BLaER1 (cell line): ENCODE data around the gene MRPL2.

Experiments
- H3K27ac ChIP-seq: shearing (Covaris generic); formaldehyde crosslinking; 2 replicates; pipeline ENCODE4 v1.8.1; 2022
- H3K27me3 ChIP-seq: shearing (Covaris generic); formaldehyde crosslinking; 2 replicates; pipeline ENCODE4 v1.8.1; 2022
- H3K36me3 ChIP-seq: shearing (Covaris generic); formaldehyde crosslinking; 2 replicates; pipeline ENCODE4 v1.8.1; 2022
- H3K4me1 ChIP-seq: shearing (Covaris generic); formaldehyde crosslinking; 2 replicates; pipeline ENCODE4 v1.8.1; 2022
- H3K4me2 ChIP-seq: shearing (Covaris generic); formaldehyde crosslinking; 2 replicates; pipeline ENCODE4 v1.8.1; 2022
- H3K4me3 ChIP-seq: shearing (Covaris generic); formaldehyde crosslinking; 2 replicates; pipeline ENCODE4 v1.8.1; 2022
- H3K9ac ChIP-seq: shearing (Covaris generic); formaldehyde crosslinking; 2 replicates; pipeline ENCODE4 v1.8.1; 2022
- H3K9me3 ChIP-seq: shearing (Covaris generic); formaldehyde crosslinking; 2 replicates; pipeline ENCODE4 v1.8.1; 2022
- H4K20me1 ChIP-seq: shearing (Covaris generic); formaldehyde crosslinking; 2 replicates; pipeline ENCODE4 v1.8.1; 2022
- Cebpa-rat ChIP-seq: shearing (Covaris generic); IDR thresholded peaks from 2 replicates; pipeline ENCODE4 v1.8.1; 2022

The MRPL2 gene

GRCh38 chr6:43095939-43096338 is 36.7 kb upstream of the MRPL2 start:
- Histone ChIP-seq H3K4me1 (peaks cover 52% of the 10 kb centered on the region), H3K9me3 (no peaks in the 10 kb centered on the region), H3K36me3 (0 out of 2 replicates have a peak, but pooled peaks cover 5% of the 10 kb centered on the region), H3K27ac (peak overlapping the region; percentile 44), H3K4me2 (peak overlapping the region; percentile 58), H4K20me1 (peaks cover 71% of the 10 kb centered on the region), H3K4me3 (no peak overlapping the region), H3K9ac (peak overlapping the region; percentile 21; the same call in 1 of the 2 replicates), H3K27me3 (no peaks in the 10 kb centered on the region)
- TF ChIP-seq Cebpa-rat = no peak

- no peaks in the 10 kb centered on the region for H3K27me3 ChIP-seq
- H3K9me3 ChIP-seq = no peaks in the 10 kb centered on the region
- no peak overlapping the region for H3K4me2 ChIP-seq
- peaks cover 70% of the 10 kb centered on the region for H3K4me1 ChIP-seq
- H4K20me1 ChIP-seq = peaks cover 93% of the 10 kb centered on the region
- H3K27ac ChIP-seq = no peak overlapping the region
- H3K4me3 ChIP-seq = no peak overlapping the region
- TF ChIP-seq Cebpa-rat = no peak
- no peak overlapping the region for H3K9ac ChIP-seq
- 0 out of 2 replicates have a peak, but pooled peaks cover 5% of the 10 kb centered on the region for H3K36me3 ChIP-seq
Observed at GRCh38 chr6:43093436-43094289, 34.4 kb upstream of the MRPL2 start.

GRCh38 chr6:43092635-43093034 is 33.4 kb upstream of the MRPL2 start:
- peaks cover 67% of the 10 kb centered on the region for H3K4me1 ChIP-seq
- H3K36me3 ChIP-seq = 0 out of 2 replicates have a peak, but pooled peaks cover 5% of the 10 kb centered on the region
- H3K4me2 ChIP-seq = no peak overlapping the region
- no peaks in the 10 kb centered on the region for H3K9me3 ChIP-seq
- peaks cover 95% of the 10 kb centered on the region for H4K20me1 ChIP-seq
- H3K27me3 ChIP-seq = no peaks in the 10 kb centered on the region
- no peak overlapping the region for H3K9ac ChIP-seq
- H3K4me3 ChIP-seq = no peak overlapping the region
- no peak overlapping the region for H3K27ac ChIP-seq
- TF ChIP-seq Cebpa-rat = no peak

GRCh38 chr6:43091436-43091991 is 32.3 kb upstream of the MRPL2 start:
- H4K20me1 ChIP-seq = peaks cover 95% of the 10 kb centered on the region
- peaks cover 61% of the 10 kb centered on the region for H3K4me1 ChIP-seq
- H3K27me3 ChIP-seq = no peaks in the 10 kb centered on the region
- H3K4me3 ChIP-seq = no peak overlapping the region
- no peaks in the 10 kb centered on the region for H3K9me3 ChIP-seq
- peak overlapping the region; percentile 45; the same call in 1 of the 2 replicates for H3K4me2 ChIP-seq
- no peak overlapping the region for H3K9ac ChIP-seq
- H3K36me3 ChIP-seq = 0 out of 2 replicates have a peak, but pooled peaks cover 5% of the 10 kb centered on the region
- H3K27ac ChIP-seq = no peak overlapping the region
- TF ChIP-seq Cebpa-rat = no peak

- Histone ChIP-seq H3K27me3 (no peaks in the 10 kb centered on the region), H3K9ac (no peak overlapping the region), H3K36me3 (0 out of 2 replicates have a peak, but pooled peaks cover 5% of the 10 kb centered on the region), H3K4me1 (peaks cover 61% of the 10 kb centered on the region), H3K9me3 (no peaks in the 10 kb centered on the region), H3K4me3 (no peak overlapping the region), H3K27ac (no peak overlapping the region), H4K20me1 (peaks cover 95% of the 10 kb centered on the region), H3K4me2 (peak overlapping the region; percentile 45)
- TF ChIP-seq Cebpa-rat = no peak
Observed at GRCh38 chr6:43091020-43091419, 31.8 kb upstream of the MRPL2 start.

- Histone ChIP-seq H3K4me1 (peaks cover 61% of the 10 kb centered on the region), H3K4me2 (peak overlapping the region; percentile 45), H3K27ac (no peak overlapping the region), H3K36me3 (0 out of 2 replicates have a peak, but pooled peaks cover 5% of the 10 kb centered on the region), H3K9ac (no peak overlapping the region), H3K9me3 (no peaks in the 10 kb centered on the region), H3K4me3 (no peak overlapping the region), H4K20me1 (peaks cover 95% of the 10 kb centered on the region), H3K27me3 (no peaks in the 10 kb centered on the region)
- no peak for TF ChIP-seq Cebpa-rat
Observed at GRCh38 chr6:43090559-43090956, 31.3 kb upstream of the MRPL2 start.

GRCh38 chr6:43089874-43090558 is 30.8 kb upstream of the MRPL2 start:
- Histone ChIP-seq H3K4me2 (peak overlapping the region; percentile 45; the same call in 1 of the 2 replicates), H3K4me3 (no peak overlapping the region), H3K9me3 (no peaks in the 10 kb centered on the region), H3K4me1 (peaks cover 62% of the 10 kb centered on the region), H3K9ac (peak overlapping the region; percentile 45; the same call in 1 of the 2 replicates), H3K36me3 (0 out of 2 replicates have a peak, but pooled peaks cover 5% of the 10 kb centered on the region), H3K27me3 (no peaks in the 10 kb centered on the region), H3K27ac (peak overlapping the region; percentile 46; the same call in 1 of the 2 replicates), H4K20me1 (peaks cover 95% of the 10 kb centered on the region)
- TF ChIP-seq Cebpa-rat = no peak

- no peak for TF ChIP-seq Cebpa-rat
- Histone ChIP-seq H3K9ac (peak overlapping the region; percentile 45; the same call in 1 of the 2 replicates), H3K4me1 (peaks cover 64% of the 10 kb centered on the region), H3K36me3 (0 out of 2 replicates have a peak, but pooled peaks cover 5% of the 10 kb centered on the region), H3K4me2 (peak overlapping the region; percentile 45), H3K9me3 (no peaks in the 10 kb centered on the region), H3K27me3 (no peaks in the 10 kb centered on the region), H3K27ac (peak overlapping the region; percentile 46; the same call in 1 of the 2 replicates), H3K4me3 (no peak overlapping the region), H4K20me1 (peaks cover 100% of the 10 kb centered on the region)
Observed at GRCh38 chr6:43089467-43089866, 30.2 kb upstream of the MRPL2 start.

GRCh38 chr6:43088654-43089056 is 29.4 kb upstream of the MRPL2 start:
- Histone ChIP-seq H4K20me1 (peaks cover 100% of the 10 kb centered on the region), H3K4me2 (peak overlapping the region; percentile 45; the same call in 1 of the 2 replicates), H3K9me3 (no peaks in the 10 kb centered on the region), H3K27ac (no peak overlapping the region), H3K9ac (no peak overlapping the region), H3K27me3 (no peaks in the 10 kb centered on the region), H3K4me3 (no peak overlapping the region), H3K36me3 (0 out of 2 replicates have a peak, but pooled peaks cover 5% of the 10 kb centered on the region), H3K4me1 (peaks cover 63% of the 10 kb centered on the region)
- TF ChIP-seq Cebpa-rat = no peak
